Muscle layer of duodenum (tissue), 2 donors: Measurements from ENCODE around the gene FUT3.
"Not testable (repeated sequence)": the region's sequence is repeated elsewhere in the genome, so short reads cannot be mapped to it uniquely, and the experiment has no call there.

Source experiments
- H3K27ac ChIP-seq: one replicate; pipeline ENCODE4 v1.7.0; 2013; ENCODE audit warnings: mild to moderate bottlenecking, low read length
- H3K27me3 ChIP-seq: one replicate; pipeline ENCODE4 v1.7.0; 2013; ENCODE audit warnings: low read depth, mild to moderate bottlenecking, control low read depth, low read length
- H3K36me3 ChIP-seq, 2 donors: one replicate each; pipeline ENCODE4 v1.7.0; 2013; ENCODE audit warnings: low read length in 2 of 2, control low read depth in 1 of 2, mild to moderate bottlenecking in 1 of 2; ENCODE audit not compliant: insufficient read depth in 2 of 2, control insufficient read depth in 1 of 2
- H3K4me1 ChIP-seq, 2 donors: one replicate each; pipeline ENCODE4 v1.7.0; 2013; ENCODE audit warnings: low read length in 2 of 2, mild to moderate bottlenecking in 2 of 2, control low read depth in 1 of 2, moderate library complexity in 1 of 2; ENCODE audit not compliant: insufficient read depth in 2 of 2, control insufficient read depth in 1 of 2
- H3K4me3 ChIP-seq, 2 donors: one replicate each; pipeline ENCODE4 v1.7.0; 2013; ENCODE audit warnings: low read length in 2 of 2, low read depth in 1 of 2, mild to moderate bottlenecking in 1 of 2
- H3K9me3 ChIP-seq, 2 donors: one replicate each; pipeline ENCODE4 v1.7.0; 2013; ENCODE audit warnings: low read length in 2 of 2, control low read depth in 1 of 2, mild to moderate bottlenecking in 1 of 2; ENCODE audit not compliant: control insufficient read depth in 1 of 2
- donor health status: healthy.

The FUT3 gene

DNA sequence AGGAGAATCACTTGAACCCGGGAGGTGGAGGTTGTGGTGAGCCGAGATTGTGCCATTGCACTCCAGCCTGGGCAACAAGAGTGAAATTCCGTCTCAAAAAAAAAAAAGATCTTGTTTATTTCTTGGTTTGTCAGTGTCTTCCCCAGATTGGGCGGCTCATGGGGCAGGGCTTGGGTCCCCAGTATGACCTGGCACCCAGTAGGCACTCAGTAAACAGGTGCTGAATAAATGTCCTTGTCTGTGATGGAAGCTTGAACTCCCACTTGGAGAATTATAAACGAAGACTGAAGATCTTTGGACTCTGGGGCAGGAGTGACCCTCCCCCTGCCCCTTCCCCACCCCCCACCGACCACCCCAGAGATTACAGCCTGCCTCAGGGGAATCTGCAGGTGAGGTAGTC lies 28.9 kb upstream of the FUT3 start:
- Histone ChIP-seq H3K4me1 (peaks cover 3 to 18% of the 10 kb centered on the region in 2 donors), H3K9me3 (no peaks in the 10 kb centered on the region), H3K36me3 (no peaks in the 10 kb centered on the region), H3K4me3 (no peak overlapping the region), H3K27me3 (no peaks in the 10 kb centered on the region), H3K27ac (no peak overlapping the region)

DNA sequence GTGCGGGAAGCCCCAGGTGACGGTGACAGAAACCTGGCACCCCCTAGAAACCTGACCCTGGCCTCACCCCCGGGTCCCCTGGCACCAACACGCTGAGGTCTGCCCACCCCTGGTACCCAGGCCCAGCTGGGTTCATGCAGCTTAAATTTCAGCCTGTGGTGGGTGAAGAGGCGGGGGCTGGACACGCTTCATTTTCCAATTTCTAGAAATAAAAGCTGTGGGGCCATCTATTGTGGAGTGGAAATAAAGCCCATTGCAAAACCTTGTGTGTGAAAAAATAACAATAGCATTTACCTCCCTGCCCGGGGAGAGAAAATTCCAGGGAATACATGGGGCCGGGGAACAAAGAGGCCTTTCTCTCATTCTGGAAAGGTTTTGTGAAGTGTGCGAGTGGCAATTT lies 26.6 kb upstream of the FUT3 start:
- no peaks in the 10 kb centered on the region for H3K9me3 ChIP-seq
- H3K36me3 ChIP-seq = no peaks in the 10 kb centered on the region
- no peak overlapping the region for H3K4me3 ChIP-seq
- H3K27me3 ChIP-seq = no peaks in the 10 kb centered on the region
- H3K27ac ChIP-seq = no peak overlapping the region
- H3K4me1 ChIP-seq = peaks cover 3 to 14% of the 10 kb centered on the region in 2 donors

DNA sequence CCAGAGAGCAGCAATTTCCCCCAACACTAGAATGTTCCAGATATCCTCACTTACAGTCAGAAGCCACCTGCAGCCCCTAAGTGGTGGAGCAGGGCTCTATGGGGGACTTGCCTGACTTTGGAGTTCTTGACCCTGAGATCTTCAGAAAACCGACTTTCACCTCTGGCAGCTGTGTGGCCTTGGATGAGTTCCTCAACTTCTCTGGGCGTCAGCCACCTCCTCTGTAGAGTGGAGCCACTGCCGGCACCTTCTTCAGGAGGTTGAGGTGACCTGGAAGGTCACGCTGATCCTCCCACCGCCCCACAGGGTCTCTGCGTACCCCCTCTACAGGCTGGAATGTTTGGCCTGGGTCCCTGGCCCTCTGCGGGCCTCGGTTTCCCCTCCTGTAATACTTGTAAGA lies 26.2 kb upstream of the FUT3 start:
- no peak overlapping the region for H3K4me3 ChIP-seq
- H3K27me3 ChIP-seq = no peaks in the 10 kb centered on the region
- peaks cover 3 to 14% of the 10 kb centered on the region in 2 donors for H3K4me1 ChIP-seq
- no peak overlapping the region for H3K27ac ChIP-seq
- no peaks in the 10 kb centered on the region for H3K36me3 ChIP-seq
- H3K9me3 ChIP-seq = no peaks in the 10 kb centered on the region

DNA sequence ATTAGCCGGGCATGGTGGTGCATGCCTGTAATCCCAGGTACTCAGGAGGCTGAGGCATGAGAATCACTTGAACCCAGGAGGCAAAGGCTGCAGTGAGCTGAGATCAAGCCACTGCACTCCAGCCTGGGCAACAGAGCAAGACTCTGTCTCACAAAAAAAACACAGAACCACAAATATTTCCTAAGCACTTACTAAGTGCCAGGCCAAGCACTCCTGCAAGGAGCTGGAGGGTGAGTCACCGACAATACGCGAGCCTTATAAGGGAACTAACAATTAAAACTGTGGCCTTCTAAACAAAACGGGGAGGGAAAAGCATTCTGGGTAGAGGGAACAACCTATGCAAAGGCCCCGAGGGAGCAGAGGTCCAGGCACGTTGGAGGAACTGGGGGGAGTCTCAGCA lies 23.2 kb upstream of the FUT3 start:
- not testable (repeated sequence) for H3K9me3 ChIP-seq, H3K27me3 ChIP-seq, H3K27ac ChIP-seq, H3K4me3 ChIP-seq, H3K4me1 ChIP-seq, H3K36me3 ChIP-seq

DNA sequence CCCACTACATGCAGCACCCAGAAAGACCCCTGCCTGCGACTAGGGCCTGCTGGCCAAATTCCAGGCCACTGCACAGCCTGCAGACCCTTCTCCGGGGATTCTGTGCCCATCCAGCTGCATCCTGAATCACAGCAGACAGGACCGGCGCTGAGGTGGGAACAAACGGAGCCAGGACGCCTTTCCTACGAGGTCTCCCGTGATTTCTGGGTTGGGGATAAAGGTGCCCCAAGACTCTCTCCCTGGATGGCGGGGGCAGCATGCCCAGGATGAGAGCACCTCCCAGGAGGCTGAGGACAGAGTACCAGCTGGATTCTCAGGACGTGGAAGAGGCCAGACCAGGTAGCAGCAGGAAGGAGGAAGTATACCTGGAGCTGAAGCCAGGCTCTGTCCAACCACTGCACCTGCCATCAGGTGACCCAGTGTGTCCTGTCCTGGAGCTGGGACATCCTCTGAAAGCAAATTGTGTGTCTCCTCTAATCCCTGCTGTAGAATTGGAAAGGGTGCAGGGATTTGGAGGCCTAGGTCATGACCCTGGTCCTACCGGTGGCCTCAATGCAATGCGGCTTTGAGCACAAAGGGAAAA lies 22.5 kb upstream of the FUT3 start:
- Histone ChIP-seq H3K27me3 (no peaks in the 10 kb centered on the region), H3K4me1 (no peaks in the 10 kb centered on the region), H3K27ac (no peak overlapping the region), H3K9me3 (no peaks in the 10 kb centered on the region), H3K4me3 (no peak overlapping the region), H3K36me3 (no peaks in the 10 kb centered on the region)

DNA sequence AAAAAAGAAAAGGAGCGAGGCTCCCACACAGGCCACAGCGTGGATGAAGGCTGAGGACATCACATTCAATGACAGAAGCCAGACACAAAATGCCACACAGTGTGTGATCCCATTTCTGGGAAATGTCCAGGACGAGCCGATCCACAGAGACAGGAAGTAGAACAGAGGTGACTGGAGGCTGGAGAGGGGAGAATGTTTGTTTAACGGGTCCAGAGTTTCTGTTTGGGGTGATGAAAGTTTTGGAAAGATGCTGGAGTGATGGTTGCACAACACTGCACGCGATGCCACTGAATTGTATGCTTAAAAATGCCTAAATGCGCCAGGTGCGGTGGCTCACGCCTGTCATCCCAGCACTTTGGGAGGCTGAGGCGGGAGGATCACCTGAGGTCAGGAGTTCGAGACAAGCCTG lies 19.7 kb upstream of the FUT3 start:
- Histone ChIP-seq H3K36me3 (no peaks in the 10 kb centered on the region), H3K4me1 (no peaks in the 10 kb centered on the region), H3K27ac (no peak overlapping the region), H3K4me3 (no peak overlapping the region), H3K9me3 (no peaks in the 10 kb centered on the region), H3K27me3 (no peaks in the 10 kb centered on the region)

DNA sequence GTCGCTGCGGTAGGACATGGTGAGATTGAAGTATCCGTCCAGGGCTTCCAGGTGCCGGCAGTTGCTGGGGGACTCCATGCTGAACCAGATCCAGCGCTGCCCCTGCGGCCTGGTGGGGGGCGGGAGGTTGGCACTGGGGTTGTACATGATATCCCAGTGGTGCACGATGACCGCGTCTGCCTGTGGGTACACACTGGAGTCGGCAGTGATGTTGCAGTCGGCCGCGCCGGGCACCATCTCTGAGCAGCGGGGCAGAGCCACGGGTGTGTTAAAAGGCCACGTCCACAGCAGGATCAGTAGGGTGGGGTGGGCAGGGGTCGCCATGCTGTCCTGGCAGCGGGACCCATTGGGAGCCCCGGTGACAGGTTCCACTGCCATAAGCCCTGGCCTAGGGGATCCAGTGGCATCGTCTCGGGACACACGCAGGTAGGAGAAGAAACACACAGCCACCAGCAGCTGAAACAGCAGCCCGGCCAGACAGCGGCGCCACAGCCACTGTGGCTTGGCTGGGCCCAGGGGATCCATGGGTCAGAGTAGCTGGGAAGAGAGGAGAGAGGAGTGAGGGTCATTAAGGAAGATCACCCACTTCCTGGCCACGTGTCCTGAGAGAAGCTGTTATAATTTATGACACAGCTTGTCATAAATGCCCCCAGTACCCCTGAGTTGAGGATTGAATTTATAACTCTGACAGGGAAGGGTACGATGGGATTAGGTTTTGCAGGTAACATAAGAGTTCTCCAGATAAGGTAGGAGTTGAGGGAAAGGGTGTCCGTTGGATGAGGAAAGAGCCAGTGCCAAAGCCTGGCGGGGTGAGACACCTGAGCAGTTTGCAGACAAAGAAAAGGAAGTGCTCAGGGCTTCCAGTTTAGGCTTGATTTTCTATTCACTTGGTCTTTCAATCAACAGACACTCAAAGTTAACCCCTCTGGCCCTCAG lies 16.2 kb upstream of the FUT3 start:
- no peaks in the 10 kb centered on the region for H3K4me1 ChIP-seq
- H3K36me3 ChIP-seq = no peaks in the 10 kb centered on the region
- no peaks in the 10 kb centered on the region for H3K9me3 ChIP-seq
- H3K27ac ChIP-seq = no peak overlapping the region
- H3K27me3 ChIP-seq = no peaks in the 10 kb centered on the region
- no peak overlapping the region for H3K4me3 ChIP-seq

DNA sequence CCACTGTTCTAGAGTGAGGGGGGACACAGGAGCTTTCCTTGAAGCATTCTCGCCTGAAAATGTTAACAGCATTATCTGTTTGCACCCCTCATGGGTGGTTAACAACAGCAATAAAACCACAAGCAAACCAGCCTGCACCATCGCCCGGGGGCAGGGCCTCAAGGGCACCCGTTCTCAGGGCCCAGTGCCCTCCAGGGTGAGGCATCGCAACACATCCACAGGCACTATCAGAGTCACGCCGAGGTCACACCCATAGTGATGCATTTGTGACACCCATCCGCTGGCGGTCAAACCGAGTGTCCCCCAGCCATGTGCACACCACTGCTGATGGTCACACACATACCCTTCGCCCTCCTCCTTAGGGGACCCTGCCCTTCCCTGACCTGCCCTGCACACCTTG lies 14.5 kb upstream of the FUT3 start:
- no peak overlapping the region for H3K27ac ChIP-seq
- no peaks in the 10 kb centered on the region for H3K27me3 ChIP-seq
- no peaks in the 10 kb centered on the region for H3K4me1 ChIP-seq
- H3K4me3 ChIP-seq = no peak overlapping the region
- H3K36me3 ChIP-seq = no peaks in the 10 kb centered on the region
- H3K9me3 ChIP-seq = no peaks in the 10 kb centered on the region

DNA sequence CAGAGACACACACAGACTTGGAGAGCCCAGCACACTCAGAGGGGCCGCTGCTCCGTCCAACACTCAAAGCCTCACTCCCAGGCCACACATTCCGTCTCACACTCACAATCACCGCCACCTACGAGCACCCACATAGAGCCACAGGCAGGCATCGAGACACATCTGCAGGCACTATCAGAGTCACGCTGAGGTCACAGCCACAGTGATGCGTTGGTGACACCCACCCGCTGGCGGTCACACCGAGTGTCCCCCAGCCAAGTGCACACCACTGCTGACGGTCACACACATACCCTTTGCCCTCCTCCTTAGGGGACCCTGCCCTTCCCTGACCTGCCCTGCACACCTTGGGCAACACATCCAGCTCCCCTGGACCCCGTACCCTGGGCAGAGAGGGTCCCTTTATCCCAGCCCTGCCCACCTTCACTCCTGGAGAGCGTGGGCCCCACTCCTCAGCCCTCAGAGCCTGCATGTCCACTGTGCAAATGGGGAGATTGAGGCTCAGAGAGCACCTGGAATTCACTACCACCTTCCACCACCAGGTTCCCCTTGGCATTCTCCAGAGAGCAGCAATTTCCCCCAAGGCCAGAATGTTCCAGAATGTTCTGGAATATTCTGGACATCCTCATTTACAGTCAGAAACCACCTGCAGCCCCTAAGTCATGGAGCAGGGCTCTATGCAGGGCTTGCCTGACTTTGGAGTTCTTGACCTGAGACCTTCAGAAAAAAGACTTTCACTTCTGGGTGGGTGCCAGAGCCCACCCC lies 13.7 kb upstream of the FUT3 start:
- Histone ChIP-seq H3K4me3 (no peak overlapping the region), H3K36me3 (no peaks in the 10 kb centered on the region), H3K27me3 (no peaks in the 10 kb centered on the region), H3K9me3 (no peaks in the 10 kb centered on the region), H3K4me1 (no peaks in the 10 kb centered on the region), H3K27ac (no peak overlapping the region)

DNA sequence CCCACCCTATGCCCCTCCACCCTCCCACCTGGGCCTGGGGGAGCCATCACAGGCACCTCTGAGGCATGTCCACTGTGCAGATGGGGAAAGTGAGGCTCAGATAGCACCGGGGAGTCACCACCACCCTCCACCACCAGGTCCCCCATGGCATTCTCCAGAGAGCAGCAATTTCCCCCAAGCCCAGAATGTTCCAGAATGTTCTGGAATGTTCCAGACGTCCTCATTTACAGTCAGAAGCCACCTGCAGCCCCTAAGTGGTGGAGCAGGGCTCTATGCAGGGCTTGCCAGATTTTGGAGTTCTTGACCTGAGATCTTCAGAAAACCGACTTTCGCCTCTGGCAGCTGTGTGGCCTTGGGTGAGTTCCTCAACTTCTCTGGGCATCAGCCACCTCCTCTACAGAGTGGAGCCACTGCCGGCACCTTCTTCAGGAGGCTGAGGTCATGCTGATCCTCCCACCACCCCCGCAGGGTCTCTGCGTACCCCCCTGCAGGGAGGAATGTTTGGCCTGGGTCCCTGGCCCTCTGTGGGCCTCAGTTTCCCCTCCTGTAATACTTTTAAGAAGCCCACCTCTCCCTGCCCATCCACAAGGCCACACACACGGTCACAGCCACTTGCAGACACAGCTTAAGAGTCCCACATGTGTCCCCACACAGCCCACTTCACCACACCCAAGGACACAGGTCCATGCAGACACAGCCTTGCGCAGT lies 12.9 kb upstream of the FUT3 start:
- H3K27ac ChIP-seq = no peak overlapping the region
- no peaks in the 10 kb centered on the region for H3K4me1 ChIP-seq
- H3K27me3 ChIP-seq = no peaks in the 10 kb centered on the region
- no peaks in the 10 kb centered on the region for H3K9me3 ChIP-seq
- H3K36me3 ChIP-seq = no peaks in the 10 kb centered on the region
- no peak overlapping the region for H3K4me3 ChIP-seq
